GM12878 (cell line): ENCODE results near the gene ITGB5. TPM values are rescaled to one million over a fixed set of nuclear protein-coding genes. Genes with fewer than 3 reads are reported as not detected.

Experiments used
- ATAC-seq: fragments of 200-7000 bp; cut with Tn5 transposase; 3 replicates; pipeline ENCODE4 v1.9.1; 2020; ENCODE audit warnings: mild to moderate bottlenecking, moderate library complexity
- BruUV-seq: library from RNA; stranded (reverse); fragments of 400-500 nt; replicated peaks from 2 replicates; lab custom pipeline; 2021; lab: Mats Ljungman, UMichigan
- CTCF ChIA-PET: fragments of 300-600 bp; sonication (Branson Sonifier 250); formaldehyde crosslinking; extraction: SDS; loops from one replicate; lab custom pipeline; 2021; ENCODE audit warnings: inconsistent platforms; lab: Yijun Ruan, JAX
- POLR2A ChIA-PET: fragments of 350-600 bp; formaldehyde crosslinking; extraction: SDS; loops from one replicate; lab custom pipeline; 2021; ENCODE audit warnings: inconsistent platforms; lab: Charles Lee
- RAD21 ChIA-PET: fragments of 300-600 bp; sonication (Branson Sonifier 250); formaldehyde crosslinking; loops from one replicate; lab custom pipeline; 2023; ENCODE audit warnings: antibody characterized with exemption; ENCODE audit not compliant: unreplicated experiment; lab: Charles Lee
- SMC1A ChIA-PET: fragments of 300-600 bp; sonication (Branson Sonifier 250); formaldehyde crosslinking; loops from one replicate; lab custom pipeline; 2023; ENCODE audit not compliant: unreplicated experiment, uncharacterized antibody; lab: Charles Lee
- DNase-seq: peaks from one replicate; pipeline ENCODE4 v3.0.0-alpha.2; 2011; ENCODE audit warnings: low read depth, low spot score
- FAIRE-seq: peaks from 3 replicates; lab custom pipeline; 2011; peaks lifted over from hg19 to GRCh38; lab: Jason Lieb, UNC
- H2AFZ ChIP-seq: 2 replicates; pipeline ENCODE4 v1.6.0; 2011; ENCODE audit warnings: low read depth, low read length, control low read depth; ENCODE audit not compliant: control insufficient read depth
- H3K27ac ChIP-seq: 2 replicates; pipeline ENCODE4 v1.5.1; 2011; ENCODE audit warnings: control low read depth; ENCODE audit not compliant: control insufficient read depth, insufficient read depth
- H3K27me3 ChIP-seq, 2 experiments: replicated peaks in 1 of 2; 2 replicates each; pipeline versions ENCODE4 v1.6.0 to v1.6.1; 2011; ENCODE audit warnings: low read length in 1 of 2; ENCODE audit not compliant: control insufficient read depth in 2 of 2, insufficient read depth in 2 of 2
- H3K36me3 ChIP-seq, 2 experiments: 2 replicates each; pipeline ENCODE4 v1.5.1; 2011; ENCODE audit warnings: low read length in 1 of 2; ENCODE audit not compliant: control insufficient read depth in 2 of 2, insufficient read depth in 2 of 2
- H3K4me1 ChIP-seq: 2 replicates; pipeline ENCODE4 v1.6.1; 2011; ENCODE audit warnings: mild to moderate bottlenecking, low read length, moderate library complexity, mixed read lengths; ENCODE audit not compliant: control insufficient read depth, insufficient read depth
- H3K4me2 ChIP-seq: 2 replicates; pipeline ENCODE4 v1.6.0; 2011; ENCODE audit warnings: control low read depth; ENCODE audit not compliant: control insufficient read depth, insufficient read depth
- H3K4me3 ChIP-seq: fragments of 200-600 bp; sonication (generic); 2 replicates; pipeline ENCODE4 v1.5.1; 2016
- H3K79me2 ChIP-seq: 2 replicates; pipeline ENCODE4 v1.6.0; 2011; ENCODE audit warnings: low read length; ENCODE audit not compliant: control insufficient read depth, insufficient read depth
- H3K9ac ChIP-seq: 2 replicates; pipeline ENCODE4 v1.8.0; 2011; ENCODE audit warnings: low read length, control low read depth, mixed read lengths; ENCODE audit not compliant: control insufficient read depth, insufficient read depth
- H3K9me3 ChIP-seq: replicated peaks from 3 replicates; pipeline ENCODE4 v1.5.1; 2011; ENCODE audit warnings: mild to moderate bottlenecking, low read length; ENCODE audit not compliant: control insufficient read depth, insufficient read depth
- H4K20me1 ChIP-seq: 2 replicates; pipeline ENCODE4 v1.6.0; 2011; ENCODE audit not compliant: control insufficient read depth, insufficient read depth
- BHLHE40 ChIP-seq, 2 experiments: fragments of 450-650 bp in 1 of 2; IDR thresholded peaks; 2 replicates each; pipeline ENCODE4 v1.6.1; 2011 to 2017; ENCODE audit warnings: low read depth in 2 of 2, borderline replicate concordance in 1 of 2, improper control_type of control experiment in 1 of 2, low read length in 1 of 2, mild to moderate bottlenecking in 1 of 2
- CEBPB ChIP-seq, 2 experiments: fragments of 150-350 bp in 1 of 2; IDR thresholded peaks; 2 replicates each; pipeline ENCODE4 v1.6.1; 2012 to 2014; ENCODE audit warnings: low read depth in 2 of 2, low read length in 2 of 2, borderline replicate concordance in 1 of 2, inconsistent platforms in 1 of 2
- CHD4 ChIP-seq: fragments of 200-600 bp; sonication (generic); IDR thresholded peaks from 2 replicates; pipeline ENCODE4 v1.6.1; 2016; ENCODE audit warnings: mild to moderate bottlenecking
- EED ChIP-seq: sonication (generic); IDR thresholded peaks from 2 replicates; pipeline ENCODE4 v1.6.1; 2016; ENCODE audit warnings: antibody characterized with exemption, low read depth
- ESRRA ChIP-seq: IDR thresholded peaks from 2 replicates; pipeline ENCODE4 v1.6.1; 2012; ENCODE audit warnings: mild to moderate bottlenecking, low read length, improper control_type of control experiment
- FOS ChIP-seq: IDR thresholded peaks from 3 replicates; pipeline ENCODE4 v1.6.1; 2011; ENCODE audit warnings: borderline replicate concordance; ENCODE audit not compliant: insufficient read length; ENCODE audit errors: extremely low read depth
- GABPA ChIP-seq: IDR thresholded peaks from 2 replicates; pipeline ENCODE4 v1.6.1; 2014; ENCODE audit warnings: antibody characterized with exemption, low read depth, mild to moderate bottlenecking, inconsistent platforms
- GATAD2B ChIP-seq: fragments of 450-650 bp; conservative IDR thresholded peaks from 2 replicates; pipeline ENCODE4 v1.6.1; 2017; ENCODE audit warnings: low read depth, mild to moderate bottlenecking, moderate library complexity
- KLF5 ChIP-seq: fragments of 450-650 bp; IDR thresholded peaks from 2 replicates; pipeline ENCODE4 v1.6.1; 2014; ENCODE audit warnings: mild to moderate bottlenecking; ENCODE audit not compliant: partially characterized antibody
- LARP7 ChIP-seq: fragments of 450-650 bp; IDR thresholded peaks from 2 replicates; pipeline ENCODE4 v1.6.1; 2017; ENCODE audit warnings: mild to moderate bottlenecking
- NFYA ChIP-seq: IDR thresholded peaks from 2 replicates; pipeline ENCODE4 v1.6.1; 2011; ENCODE audit warnings: low read depth, mild to moderate bottlenecking, low read length, improper control_type of control experiment, borderline replicate concordance
- NR2F1 ChIP-seq: fragments of 450-650 bp; conservative IDR thresholded peaks from 2 replicates; pipeline ENCODE4 v1.6.1; 2017; ENCODE audit warnings: mild to moderate bottlenecking
- RB1 ChIP-seq: fragments of 450-650 bp; formaldehyde crosslinking; IDR thresholded peaks from 2 replicates; pipeline ENCODE4 v1.6.1; 2017; ENCODE audit warnings: mild to moderate bottlenecking, borderline replicate concordance
- SIN3A ChIP-seq: IDR thresholded peaks from 2 replicates; pipeline ENCODE4 v1.6.1; 2012; ENCODE audit warnings: low read depth, low read length, improper control_type of control experiment
- SMC3 ChIP-seq: IDR thresholded peaks from 2 replicates; pipeline ENCODE4 v1.6.1; 2011; ENCODE audit warnings: low read length, improper control_type of control experiment, borderline replicate concordance
- SRF ChIP-seq, 2 experiments: IDR thresholded peaks; 2 replicates each; pipeline ENCODE4 v1.6.1; 2011; ENCODE audit warnings: low read depth in 2 of 2, low read length in 2 of 2, mild to moderate bottlenecking in 1 of 2, moderate library complexity in 1 of 2
- STAT1 ChIP-seq: fragments of 450-650 bp; conservative IDR thresholded peaks from 2 replicates; pipeline ENCODE4 v1.6.1; 2014; ENCODE audit warnings: antibody characterized with exemption, mild to moderate bottlenecking
- SUPT20H ChIP-seq: IDR thresholded peaks from 2 replicates; pipeline ENCODE4 v1.6.1; 2011; ENCODE audit warnings: low read depth, mild to moderate bottlenecking, low read length, moderate library complexity, borderline replicate concordance; ENCODE audit not compliant: control insufficient read depth
- TCF12 ChIP-seq: IDR thresholded peaks from 2 replicates; pipeline ENCODE4 v1.6.1; 2011; ENCODE audit warnings: low read depth, mild to moderate bottlenecking, low read length
- WGBS: methylation state at CpG from one replicate; pipeline ENCODE4 v1.1.6; 2016; ENCODE audit warnings: low lambda C conversion rate; ENCODE audit not compliant: insufficient replicate concordance, insufficient coverage; ENCODE audit errors: missing lambda C conversion rate; 5-methylcytosine and 5-hydroxymethylcytosine counted together
- in situ Hi-C: fragments of 300-500 bp; cut with MboI; formaldehyde crosslinking; loops from 9 replicates; pipeline ENCODE4 v1.14.3; 2018; ENCODE audit warnings: mixed read lengths
- intact Hi-C: fragments of 100-400 bp; cut with micrococcal nuclease; formaldehyde crosslinking; loops from one replicate; pipeline ENCODE4 v1.14.2; 2022; ENCODE audit not compliant: unreplicated experiment
- polyA plus RNA-seq, 11 experiments: library from polyadenylated mRNA; depleted of rRNA in 4 of 11; unstranded in 6 of 11; stranded (reverse) in 5 of 11; fragments of >200 nt; fragmentation: Nextera tagmentation in 4 of 11; fragmentation: Illumina TruSeq in 1 of 11; extraction: Ambion mirVana in 4 of 11; extraction: Trizol in 1 of 11; gene quantifications; 1 replicate in 1 of 11; 2 replicates in 10 of 11; pipeline versions ENCODE4 v1.2.1 to v1.2.3, GENCODE V29; 2011 to 2016; ENCODE audit warnings: inconsistent platforms in 2 of 11, missing spikeins in 2 of 11, low read depth in 1 of 11
- total RNA-seq, 4 experiments: library from RNA; depleted of rRNA in 3 of 4; stranded (reverse); fragments of >200 nt in 3 of 4; fragmentation: Illumina TruSeq in 1 of 4; extraction: Trizol in 1 of 4; gene quantifications; 2 replicates each; pipeline versions ENCODE4 v1.2.1 to v1.2.3, GENCODE V29; 2013 to 2021
- TF ChIP-seq, protein P1 (sequence below): fragments of 450-650 bp; formaldehyde crosslinking; IDR thresholded peaks from 2 replicates; pipeline ENCODE4 v1.4.0; 2020; ENCODE audit warnings: mild to moderate bottlenecking, moderate library complexity

ITGB5 gene
- total and polyA plus RNA-seq, 10 of the 15 experiments (the other 5 are each of a cell fraction or from before 2014, with no cell fraction given), result 0.05 to 10.0 (median 0.83) TPM; not detected in 2

DNA sequence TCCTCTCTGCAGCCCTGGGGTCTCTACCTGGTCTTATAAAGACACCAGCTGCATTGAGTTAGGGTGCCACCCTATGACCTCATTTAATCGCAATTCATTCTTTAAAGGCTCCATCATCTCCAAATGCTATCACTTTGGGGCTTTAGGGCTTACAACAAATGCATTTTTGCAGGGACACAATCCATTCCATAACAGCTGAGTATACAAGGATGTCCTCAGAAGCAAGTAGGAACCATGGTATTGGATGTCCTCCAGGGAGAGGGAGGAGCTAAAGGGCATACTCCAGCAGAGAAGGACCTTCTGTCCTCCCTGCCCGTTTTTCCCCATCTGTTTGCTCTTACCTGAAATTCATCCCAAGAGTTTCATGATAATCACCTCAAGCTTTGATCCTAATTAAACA, 126.6 kb downstream of the ITGB5 start (continued):
- TF ChIP-seq SMC3 (no peak), SRF (IDR thresholded peaks at IDR 0.05; ENCODE audit: low read depth in 2 of 2, low read length in 2 of 2) (no peak), GATAD2B (no peak), KLF5 (no peak)
- TF ChIP-seq, all 136 proteins: peak for 0

DNA sequence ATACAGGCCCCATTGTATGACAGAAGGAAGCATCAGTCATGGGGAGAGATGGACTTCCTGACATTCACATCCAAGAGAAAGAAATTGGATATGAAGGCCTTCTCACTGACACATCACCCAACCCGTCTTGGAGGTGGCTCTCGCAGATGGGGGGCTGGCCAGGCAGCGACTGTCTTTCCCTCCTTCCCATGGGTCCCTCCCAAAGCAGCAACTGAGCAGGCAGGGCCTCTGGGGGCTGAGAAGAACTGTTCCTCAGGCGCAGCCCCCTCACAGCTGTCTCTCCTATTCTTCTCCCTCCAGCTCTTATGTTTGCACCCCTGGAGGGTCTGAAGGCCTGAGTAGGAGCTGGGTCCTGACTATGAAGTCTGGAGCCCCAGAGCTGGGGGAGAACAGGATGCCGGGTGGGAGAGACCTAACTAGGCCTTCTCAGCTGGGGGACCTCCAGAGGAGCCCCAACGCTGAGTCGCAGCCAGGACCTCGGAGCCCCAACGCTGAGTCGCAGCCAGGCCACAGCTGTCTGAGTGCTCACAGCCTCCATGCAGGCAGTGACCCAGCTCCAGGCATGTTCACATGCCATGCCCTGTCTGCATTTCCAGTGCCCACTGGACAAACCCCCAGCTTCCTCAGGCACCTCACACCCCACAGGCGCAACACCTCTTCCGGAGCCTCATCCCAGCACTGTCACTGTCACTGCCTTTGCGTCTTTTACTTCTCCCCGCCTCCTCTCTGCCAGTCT, 127.3 kb downstream of the ITGB5 start:
- in situ Hi-C loops (loop anchor here (5.0 kb wide), 3 partner anchors 142 to 827 kb away; no protein-coding TSS in a partner anchor), intact Hi-C loops (loop anchor here (2.0 to 5.0 kb wide), 2 partner anchors 442 to 677 kb away; no protein-coding TSS in a partner anchor)
- no peaks in the 10 kb centered on the region for H3K79me2 ChIP-seq
- BruUV-seq, result no TSS peak
- ATAC-seq (no peak), FAIRE-seq (no peak), DNase-seq (no peak)
- no peaks in the 10 kb centered on the region for H3K4me1 ChIP-seq
- no peak overlapping the region for H2AFZ ChIP-seq
- H3K9me3 ChIP-seq, result no peaks in the 10 kb centered on the region
- CTCF ChIA-PET, result interaction anchor here (1.2 to 14.8 kb wide), 29 partner anchors 8 to 826 kb away, joined by 3 to 551 read pairs (median 9); partner anchors contain the start of gene MUC13
- no peak overlapping the region for H3K9ac ChIP-seq
- SMC1A ChIA-PET, result interaction anchor here (0.5 to 10.3 kb wide), 18 partner anchors 11 to 826 kb away, joined by 3 to 242 read pairs (median 6); no protein-coding TSS in a partner anchor
- H3K4me2 ChIP-seq, result no peak overlapping the region
- H3K27me3 ChIP-seq, result no peaks in the 10 kb centered on the region; a peak in 1 of 4 replicates
- RAD21 ChIA-PET, result interaction anchor here (0.9 to 7.0 kb wide), 20 partner anchors 11 to 826 kb away, joined by 3 to 174 read pairs (median 7); partner anchors contain the start of gene UMPS
- WGBS, result 62% methylated on average over 14 of the region's 14 CpGs
- POLR2A ChIA-PET, result interaction anchor here (0.6 to 1.6 kb wide), 4 partner anchors 142 to 688 kb away, joined by 3 to 4 read pairs (median 4); no protein-coding TSS in a partner anchor
- no peak overlapping the region for H3K27ac ChIP-seq
- no peak overlapping the region for H3K4me3 ChIP-seq
- no peaks in the 10 kb centered on the region for H3K36me3 ChIP-seq
- no peaks in the 10 kb centered on the region for H4K20me1 ChIP-seq
- TF ChIP-seq ESRRA, result no peak
- TF ChIP-seq NFYA, result no peak
- TF ChIP-seq CHD4, result no peak
- no peak for TF ChIP-seq FOS
- TF ChIP-seq TCF12, result no peak
- no peak for TF ChIP-seq SUPT20H
- no peak for TF ChIP-seq CEBPB (IDR thresholded peaks at IDR 0.05; ENCODE audit: borderline replicate concordance in 1 of 2, low read depth in 2 of 2, low read length in 2 of 2)
- TF ChIP-seq NR2F1, result no peak
- no peak for TF ChIP-seq GABPA
- no peak for TF ChIP-seq STAT1
- TF ChIP-seq LARP7, result no peak
- TF ChIP-seq EED, result no peak
- no peak for TF ChIP-seq BHLHE40 (IDR thresholded peaks at IDR 0.05; ENCODE audit: borderline replicate concordance in 1 of 2, low read depth in 2 of 2, low read length in 1 of 2)
- TF ChIP-seq, protein P1, sequence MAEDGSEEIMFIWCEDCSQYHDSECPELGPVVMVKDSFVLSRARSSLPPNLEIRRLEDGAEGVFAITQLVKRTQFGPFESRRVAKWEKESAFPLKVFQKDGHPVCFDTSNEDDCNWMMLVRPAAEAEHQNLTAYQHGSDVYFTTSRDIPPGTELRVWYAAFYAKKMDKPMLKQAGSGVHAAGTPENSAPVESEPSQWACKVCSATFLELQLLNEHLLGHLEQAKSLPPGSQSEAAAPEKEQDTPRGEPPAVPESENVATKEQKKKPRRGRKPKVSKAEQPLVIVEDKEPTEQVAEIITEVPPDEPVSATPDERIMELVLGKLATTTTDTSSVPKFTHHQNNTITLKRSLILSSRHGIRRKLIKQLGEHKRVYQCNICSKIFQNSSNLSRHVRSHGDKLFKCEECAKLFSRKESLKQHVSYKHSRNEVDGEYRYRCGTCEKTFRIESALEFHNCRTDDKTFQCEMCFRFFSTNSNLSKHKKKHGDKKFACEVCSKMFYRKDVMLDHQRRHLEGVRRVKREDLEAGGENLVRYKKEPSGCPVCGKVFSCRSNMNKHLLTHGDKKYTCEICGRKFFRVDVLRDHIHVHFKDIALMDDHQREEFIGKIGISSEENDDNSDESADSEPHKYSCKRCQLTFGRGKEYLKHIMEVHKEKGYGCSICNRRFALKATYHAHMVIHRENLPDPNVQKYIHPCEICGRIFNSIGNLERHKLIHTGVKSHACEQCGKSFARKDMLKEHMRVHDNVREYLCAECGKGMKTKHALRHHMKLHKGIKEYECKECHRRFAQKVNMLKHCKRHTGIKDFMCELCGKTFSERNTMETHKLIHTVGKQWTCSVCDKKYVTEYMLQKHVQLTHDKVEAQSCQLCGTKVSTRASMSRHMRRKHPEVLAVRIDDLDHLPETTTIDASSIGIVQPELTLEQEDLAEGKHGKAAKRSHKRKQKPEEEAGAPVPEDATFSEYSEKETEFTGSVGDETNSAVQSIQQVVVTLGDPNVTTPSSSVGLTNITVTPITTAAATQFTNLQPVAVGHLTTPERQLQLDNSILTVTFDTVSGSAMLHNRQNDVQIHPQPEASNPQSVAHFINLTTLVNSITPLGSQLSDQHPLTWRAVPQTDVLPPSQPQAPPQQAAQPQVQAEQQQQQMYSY, result no peak
- no peak for TF ChIP-seq SIN3A
- no peak for TF ChIP-seq RB1
